ENCODE measurements around the gene LHPP.

Gene LHPP

DNA sequence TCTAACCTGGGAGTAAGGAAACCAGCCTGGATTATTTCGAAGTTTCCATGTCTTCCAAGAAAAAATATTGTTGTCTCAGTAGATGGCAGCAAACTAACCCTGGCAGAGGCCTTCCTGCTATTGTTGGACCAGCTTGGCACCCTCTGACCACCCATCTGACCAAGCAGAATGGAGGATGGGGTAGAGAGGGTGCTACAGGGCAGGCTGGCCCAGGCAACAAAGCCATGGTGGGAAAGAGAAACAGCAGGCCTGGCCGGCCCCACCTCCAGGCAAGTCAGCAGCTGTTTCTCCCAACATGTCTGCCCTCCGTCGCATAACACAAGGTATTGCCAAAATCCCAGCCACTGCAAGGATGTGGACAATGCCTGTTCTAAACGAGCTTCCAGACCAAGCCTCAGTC lies 187.6 kb downstream of the LHPP start:
- DNase-seq: no peak

DNA sequence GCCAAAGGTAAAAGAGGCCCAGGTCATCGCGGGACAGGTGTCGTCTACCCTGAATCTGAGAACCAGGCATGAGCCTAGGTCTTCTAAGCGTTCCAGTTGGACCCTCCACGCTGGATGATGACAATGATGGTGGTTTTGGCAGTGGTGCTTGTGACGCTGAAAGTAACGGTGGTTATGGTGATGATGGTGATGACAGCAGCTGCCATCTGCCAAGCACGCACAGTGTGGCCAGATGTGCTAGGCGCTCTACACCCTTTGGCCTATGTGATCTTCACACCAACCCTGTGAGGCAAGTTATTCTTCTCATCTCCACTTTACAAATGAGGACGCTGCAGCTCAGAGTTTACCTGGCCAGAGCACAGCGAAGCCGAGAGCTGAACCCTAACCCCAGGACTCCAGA lies 188.6 kb downstream of the LHPP start:
- DNase-seq: no peak

DNA sequence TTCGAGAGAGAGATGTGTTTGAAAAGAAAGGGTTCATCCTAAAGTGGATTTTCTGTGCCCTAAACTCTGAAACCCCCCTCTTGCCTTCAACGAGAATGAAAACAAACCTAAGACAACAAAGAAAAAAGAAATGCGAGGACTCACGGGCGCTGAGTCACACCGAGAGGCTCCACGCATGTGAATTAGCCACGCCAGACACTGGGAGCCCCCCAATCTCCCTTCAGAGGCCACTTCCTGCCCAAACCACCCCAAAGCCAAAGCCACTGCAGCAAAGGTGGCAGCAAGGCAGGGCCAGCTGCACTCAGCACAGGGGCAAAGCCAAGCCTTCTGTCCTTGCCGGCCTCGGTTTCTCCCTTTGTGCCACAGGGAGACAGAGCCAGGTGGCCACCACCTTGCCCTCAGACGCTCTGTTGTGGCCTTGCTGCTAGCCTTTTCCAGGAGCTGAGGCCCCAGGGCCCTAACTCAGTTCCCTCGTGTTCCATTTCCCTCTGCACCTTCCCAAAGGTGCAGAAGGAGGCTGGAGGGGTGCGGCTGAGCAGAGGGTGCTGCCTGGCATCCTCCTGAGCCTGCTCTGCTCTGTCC lies 189.3 kb downstream of the LHPP start:
- DNase-seq: peak; percentile 41

DNA sequence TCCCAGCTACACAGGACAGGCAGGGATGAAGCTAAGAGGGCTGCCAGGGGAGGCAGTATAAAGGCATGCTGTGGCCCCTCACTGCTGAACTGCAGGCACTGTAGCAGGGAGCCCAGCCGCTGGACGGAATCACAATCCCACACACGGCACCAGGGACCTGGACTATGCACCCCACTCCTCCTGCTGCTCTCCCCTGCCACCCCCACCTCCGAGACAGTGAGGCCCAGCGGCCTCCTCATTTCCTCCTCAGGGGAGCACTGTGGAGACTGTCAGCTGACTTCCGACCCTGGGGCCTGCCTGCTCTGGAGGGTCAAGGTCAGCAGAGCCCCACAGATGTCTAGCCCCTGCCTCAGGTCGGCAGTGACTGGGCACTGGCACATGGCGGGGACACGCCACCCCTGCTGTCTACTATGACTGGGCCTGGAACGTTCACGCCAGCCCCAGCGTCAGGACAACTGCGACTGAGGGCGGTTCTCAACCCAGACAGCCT lies 189.8 kb downstream of the LHPP start:
- DNase-seq: no peak

DNA sequence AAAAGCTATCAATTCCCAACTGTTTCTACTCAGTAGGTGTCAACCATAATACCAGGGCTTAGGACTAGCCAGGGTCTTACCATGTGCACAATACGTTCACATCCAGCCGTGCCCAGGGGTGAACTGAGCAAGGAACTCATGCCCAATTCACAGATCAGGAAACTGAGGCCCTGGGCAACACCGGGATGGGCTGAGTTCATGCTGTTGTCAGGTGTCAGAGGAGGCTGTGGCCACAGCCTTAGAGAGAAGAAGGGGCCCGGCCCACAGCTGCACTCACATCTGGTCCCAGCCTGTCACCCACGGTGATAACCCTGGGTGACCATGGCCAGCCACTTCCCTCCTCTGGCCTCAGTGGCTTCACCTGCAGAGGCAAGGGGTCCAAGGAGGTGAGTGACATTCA lies 190.6 kb downstream of the LHPP start:
- DNase-seq: no peak

DNA sequence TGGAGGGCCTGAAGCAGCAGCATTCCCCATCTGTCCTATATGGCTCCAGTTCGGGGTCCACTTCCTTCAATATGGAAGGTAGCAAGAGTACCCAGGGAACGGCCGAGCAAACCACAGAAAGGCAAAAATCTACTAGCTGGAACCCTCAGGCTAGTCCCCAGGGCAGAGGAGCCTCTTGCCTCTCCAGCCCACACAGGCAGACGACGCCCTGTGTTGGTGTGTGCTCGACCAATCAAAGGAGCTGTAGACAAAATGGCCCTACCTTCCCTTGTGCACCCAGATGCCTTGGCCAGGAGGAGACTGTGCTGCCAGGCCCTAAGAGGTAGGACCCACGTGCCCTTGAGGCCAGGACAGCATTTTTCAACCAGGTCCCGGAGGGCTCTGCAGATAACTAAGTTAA lies 191.1 kb downstream of the LHPP start:
- no peak for DNase-seq

DNA sequence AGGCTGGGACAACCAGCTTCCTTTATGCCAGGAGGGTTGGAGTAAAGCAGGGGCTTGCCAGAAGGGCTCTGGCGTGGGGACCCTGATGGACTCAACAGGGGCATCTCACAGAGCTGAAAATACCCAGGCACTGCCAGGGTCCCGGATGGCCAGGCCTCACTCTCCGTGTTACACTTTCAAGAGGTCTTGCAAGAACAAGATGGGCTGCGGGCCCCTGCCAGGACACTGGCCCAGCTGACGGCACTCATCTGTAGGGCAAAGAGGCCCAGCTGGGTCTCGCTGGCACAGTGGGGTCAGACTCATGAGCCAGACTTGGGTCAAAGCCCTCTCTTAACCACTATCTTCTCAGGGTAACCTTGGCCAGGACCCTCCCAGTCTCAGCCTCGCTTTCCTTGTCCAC lies 191.7 kb downstream of the LHPP start:
- no peak for DNase-seq

DNA sequence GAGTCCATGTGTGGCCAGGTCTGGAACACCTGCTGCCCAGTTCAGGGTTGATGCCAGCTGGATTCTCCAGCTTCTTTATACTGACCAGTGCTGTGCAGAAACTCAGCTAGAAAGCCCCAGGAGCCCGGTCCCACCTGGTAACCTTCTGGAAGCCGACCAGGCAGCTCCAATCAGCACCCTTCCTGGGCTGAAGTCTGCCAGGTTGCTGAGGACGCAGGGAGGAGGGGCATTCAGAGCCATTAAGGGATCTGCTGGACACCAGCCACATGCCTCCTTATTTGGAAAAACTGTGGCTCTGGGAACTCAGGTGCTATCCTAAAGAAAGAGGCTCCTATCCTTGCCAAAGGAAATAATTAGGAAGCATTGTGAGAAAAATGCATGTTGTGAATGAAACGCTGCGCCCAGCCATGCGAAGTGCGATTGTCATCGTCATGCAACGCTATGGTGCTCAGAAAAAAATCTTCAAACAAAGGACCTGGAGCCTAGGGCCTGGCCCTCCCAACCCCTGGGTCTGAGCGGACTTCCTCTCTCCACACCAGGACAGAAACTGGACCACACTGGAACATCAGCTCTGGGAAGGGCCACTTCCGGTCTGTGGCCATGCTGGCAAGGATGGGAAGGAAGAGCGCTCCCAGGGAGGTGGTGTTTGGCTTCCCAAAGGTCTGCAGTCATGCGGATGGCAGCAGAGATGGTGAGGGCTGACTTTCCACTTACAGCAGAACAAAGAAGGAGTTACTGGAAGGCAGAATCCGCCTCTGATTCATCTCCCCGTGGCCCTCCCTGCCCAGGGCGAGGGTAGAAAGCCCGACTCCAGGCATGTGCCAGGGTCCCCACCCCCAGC lies 192.4 kb downstream of the LHPP start:
- no peak for DNase-seq

DNA sequence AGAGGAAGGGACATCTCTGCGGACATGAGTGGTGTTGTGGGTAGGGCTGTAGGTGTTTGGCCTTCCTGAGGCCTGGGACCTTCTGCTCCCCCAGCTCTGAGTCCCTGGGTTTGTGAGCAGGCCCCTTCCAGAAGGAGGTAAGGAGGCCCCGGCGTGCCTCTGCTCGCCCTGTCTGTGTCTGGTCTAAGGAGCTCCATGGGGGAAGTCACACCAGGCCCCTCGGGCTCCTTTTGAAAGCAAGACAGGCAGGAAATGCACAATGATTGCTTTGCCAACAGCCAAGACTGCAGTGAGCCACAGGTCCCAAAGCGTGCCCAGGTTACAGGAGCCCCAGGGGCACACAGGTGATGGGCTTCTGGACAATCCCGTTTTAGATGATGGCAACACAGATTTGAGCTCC lies 193.1 kb downstream of the LHPP start:
- no peak for DNase-seq

DNA sequence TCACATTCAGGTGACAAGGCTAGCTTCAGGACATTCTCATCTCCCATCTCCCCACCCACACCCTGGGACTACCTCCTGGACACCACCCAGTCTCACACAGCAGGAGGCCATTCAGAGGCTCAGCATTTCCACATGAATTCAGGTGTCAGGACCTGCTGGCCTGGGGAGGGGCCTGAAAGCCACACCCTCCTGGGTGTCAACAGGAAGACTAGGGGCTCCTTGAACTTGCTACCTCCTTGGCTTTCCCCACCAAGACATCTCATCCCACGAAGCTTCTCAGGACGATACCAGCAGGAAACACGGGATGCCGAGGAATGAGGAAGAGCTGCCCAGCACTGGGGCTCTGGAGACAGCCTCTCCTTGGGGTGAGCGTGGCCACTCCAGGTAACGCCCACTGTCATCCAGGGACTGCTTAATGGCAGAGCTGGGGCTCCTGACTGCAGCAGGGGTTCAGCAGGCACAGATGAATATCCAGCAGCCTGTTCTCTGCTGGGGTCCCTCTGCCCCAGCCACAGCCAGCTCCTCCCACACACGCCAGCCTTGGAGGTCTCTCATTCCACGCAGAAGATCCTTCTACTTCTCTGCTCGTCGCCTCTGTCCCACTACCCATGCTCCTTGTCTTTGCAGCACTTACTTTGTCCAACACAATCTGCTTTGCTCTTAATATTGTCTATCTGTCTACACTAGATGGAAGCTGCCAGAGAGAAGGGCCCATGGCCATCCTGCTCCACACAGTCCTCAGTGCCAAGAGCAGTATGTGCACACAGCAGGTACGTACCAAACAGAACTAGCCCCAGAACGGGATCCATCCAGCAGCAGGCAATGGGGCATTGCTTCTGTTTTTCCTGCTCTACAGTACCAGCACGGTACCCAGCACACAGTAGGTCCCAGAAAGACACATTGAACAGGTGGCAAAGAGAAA lies 193.8 kb downstream of the LHPP start:
- DNase-seq: no peak

DNA sequence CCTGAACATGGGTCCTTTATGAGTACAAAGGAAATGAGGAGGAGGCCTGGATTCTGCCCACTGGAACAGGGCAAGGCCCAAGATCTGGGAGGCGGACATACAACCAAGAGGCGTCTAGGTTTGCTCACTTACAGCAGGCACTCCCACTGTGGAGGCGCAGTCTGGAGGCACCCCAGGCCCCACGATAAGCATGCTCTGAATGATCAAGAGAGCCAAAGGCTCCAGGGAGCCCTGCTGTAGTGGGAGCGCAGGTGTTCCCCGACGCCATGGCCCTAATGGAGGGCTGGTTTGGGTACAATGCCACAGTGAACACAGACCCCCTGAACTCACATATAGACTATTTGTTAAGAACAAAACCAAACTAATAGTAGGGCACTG lies 194.5 kb downstream of the LHPP start:
- DNase-seq: no peak

DNA sequence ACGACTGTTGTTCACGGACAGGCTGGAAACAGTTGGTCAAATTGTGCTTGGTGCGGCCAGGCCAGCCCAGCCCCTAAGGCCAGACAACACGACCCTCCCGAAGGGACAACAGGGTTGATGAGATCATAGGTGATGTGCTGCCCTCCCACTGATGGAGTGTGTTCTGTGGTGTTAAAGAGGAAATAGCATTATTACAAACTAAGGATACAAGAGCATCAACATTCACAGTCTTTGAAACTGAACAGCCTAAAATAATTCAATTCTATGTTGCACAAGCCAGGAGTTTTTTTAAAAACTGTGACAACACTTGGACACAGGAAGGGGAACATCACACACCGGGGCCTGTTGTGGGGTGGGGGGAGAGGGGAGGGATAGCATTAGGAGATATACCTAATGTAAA lies 194.9 kb downstream of the LHPP start:
- DNase-seq: no peak

DNA sequence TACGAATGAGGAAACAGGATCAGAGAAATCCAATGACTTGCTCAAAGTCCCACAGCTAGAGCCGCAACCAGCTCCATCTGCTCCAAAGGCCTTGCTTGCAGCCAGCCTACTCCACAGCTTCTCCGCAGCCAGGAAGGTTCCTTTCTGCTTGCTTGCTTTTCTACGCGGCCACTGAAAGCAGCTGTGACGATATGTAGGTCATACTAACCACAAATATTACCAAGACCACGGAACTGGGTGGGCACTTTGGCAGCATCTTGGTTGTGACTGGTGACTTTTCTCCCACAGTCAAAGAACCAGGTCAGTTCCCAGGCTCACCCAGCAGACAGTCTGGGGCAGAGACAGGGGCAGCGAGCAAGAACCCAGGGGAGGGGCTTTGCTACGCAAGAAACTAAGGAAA lies 196.2 kb downstream of the LHPP start:
- DNase-seq: no peak

DNA sequence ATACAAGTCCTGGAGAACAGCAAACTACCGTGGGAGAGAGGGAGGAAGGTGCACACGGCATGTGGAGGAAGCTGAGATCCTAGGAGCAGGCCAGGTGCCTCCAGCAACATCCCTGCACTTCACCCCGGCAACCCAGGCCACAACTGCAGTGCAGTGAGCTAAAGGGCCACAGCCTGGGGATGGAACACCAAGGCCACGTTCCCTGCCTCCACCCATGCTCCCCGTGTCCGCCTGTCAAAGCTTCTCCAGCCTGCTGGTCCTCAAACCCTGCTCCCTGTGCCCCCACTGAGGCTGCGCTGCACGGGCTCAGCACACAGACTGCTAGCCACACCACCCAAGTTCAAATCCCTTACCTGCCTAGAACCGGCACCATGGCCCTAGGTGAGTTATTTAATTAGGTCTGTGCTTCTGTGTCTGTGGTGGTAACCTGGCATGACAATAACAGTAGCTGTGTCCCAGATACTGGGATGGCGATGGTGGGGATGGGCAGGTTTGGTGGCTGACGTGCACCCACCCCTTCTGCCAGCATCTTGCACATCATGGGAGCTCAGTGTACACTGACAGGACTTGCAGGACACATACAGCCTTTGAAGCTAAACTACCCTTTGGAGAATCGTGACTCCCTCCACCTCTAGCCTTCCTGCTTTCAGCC lies 197.1 kb downstream of the LHPP start:
- no peak for DNase-seq

DNA sequence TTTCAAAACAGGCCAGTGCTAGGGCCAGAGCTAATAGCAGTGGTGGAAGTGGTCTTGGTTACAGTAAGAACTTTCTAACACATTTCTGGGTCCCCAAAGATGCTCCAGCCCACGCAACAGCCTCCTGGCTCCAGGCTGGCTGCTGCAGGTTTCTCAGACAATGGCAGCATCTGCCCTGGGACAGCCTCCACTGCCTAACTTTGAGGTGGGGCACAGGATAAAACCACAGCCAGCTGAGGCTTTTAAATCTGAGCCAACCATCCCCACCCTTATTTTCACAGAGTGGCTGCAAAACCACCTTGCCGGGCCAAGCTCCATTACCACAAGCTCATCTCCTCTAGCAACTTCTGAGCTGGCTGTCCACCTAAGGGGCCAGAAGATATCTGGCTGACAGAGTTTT lies 197.8 kb downstream of the LHPP start:
- DNase-seq: no peak

DNA sequence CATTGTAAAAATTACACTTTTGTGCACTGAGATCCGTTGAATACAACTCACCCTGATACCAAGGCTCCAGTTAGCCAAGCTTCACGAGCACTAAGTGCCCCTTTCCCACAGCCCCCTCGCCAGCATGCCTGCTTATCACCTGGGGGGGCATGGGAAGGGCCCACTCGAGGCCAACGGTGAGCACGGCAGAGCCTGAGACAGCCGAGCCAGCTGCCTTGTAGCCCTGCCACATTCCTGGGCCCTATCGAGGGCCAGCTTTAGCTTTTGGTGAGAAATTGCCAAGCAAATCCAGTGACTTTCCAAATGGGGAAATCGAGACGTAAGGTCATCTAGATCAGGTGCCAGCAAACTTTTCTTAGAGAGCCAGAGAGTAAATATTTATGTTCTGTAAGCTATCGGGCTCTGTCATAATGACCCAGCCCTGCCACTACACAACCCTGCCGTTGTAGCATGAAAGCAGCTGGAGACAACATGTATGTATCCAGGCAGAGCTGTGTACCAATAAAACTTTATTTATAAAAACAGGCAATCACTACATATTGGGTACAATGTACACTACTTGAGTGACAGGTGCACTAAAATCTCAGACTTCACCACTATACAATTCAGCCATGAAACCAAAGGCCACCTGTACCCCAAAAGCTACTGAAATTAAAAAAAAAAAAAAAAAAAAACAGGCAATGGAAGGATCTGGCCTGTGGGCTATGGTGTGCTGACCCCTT lies 198.9 kb downstream of the LHPP start:
- DNase-seq: no peak

DNA sequence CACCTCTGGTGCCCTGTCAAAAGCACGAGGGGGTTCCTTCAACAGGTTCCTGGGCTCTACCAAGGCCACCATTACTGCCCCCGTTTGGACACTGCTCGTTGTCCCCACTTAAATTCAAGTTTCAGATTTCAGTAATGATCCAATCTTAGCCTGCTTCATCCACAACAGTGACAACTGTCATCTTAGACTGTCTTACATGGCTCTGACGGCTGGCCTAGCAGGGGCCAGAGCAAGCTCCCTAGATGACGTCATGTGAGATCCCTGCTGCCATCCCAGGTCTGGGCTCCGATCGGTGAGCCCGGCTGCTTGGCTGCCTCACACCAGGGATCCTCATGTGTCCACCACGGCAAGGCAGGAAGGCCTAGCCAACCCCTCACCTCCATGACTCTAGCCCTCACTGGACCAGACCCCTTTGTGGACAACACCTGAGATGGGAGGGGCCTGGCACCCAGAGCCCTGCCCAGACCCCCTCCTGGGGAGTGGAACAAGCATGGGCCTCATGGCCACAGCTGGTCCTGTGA lies 200.1 kb downstream of the LHPP start:
- DNase-seq: no peak

DNA sequence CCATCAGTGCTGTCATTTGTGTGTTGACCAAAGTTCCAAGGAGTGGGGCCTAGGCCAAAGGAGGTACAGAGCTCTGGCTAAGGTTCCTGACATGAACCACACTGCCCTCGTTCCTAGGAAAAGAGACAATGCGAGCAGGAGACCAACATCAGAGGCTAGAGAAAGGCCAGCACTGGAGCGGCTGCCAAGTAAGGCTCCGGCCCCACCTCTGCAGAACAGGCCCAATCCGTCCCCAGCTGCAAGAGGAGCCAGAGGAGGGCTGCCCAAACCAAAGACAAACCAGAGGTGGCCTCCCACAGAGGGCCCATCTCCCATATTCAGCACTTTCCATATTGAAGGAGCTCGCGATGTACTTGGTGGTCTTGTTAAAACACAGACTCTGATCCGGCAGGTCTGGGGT lies 201.6 kb downstream of the LHPP start:
- no peak for DNase-seq

Measured in stimulated activated CD4-positive, alpha-beta T cell treated with anti-CD3 and anti-CD28 coated beads, Interleukin-12 subunit alpha, Interleukin-12 subunit beta, amount 100 ng/mL, for 4 hours (primary cell).